ENCODE data around the gene CUL4B. TPM values are rescaled to one million over a fixed set of nuclear protein-coding genes. Genes with fewer than 3 reads are reported as not detected.

Gene CUL4B
- total RNA-seq, 2 donors from 2014 or later = 47.7 to 51.8 TPM

DNA sequence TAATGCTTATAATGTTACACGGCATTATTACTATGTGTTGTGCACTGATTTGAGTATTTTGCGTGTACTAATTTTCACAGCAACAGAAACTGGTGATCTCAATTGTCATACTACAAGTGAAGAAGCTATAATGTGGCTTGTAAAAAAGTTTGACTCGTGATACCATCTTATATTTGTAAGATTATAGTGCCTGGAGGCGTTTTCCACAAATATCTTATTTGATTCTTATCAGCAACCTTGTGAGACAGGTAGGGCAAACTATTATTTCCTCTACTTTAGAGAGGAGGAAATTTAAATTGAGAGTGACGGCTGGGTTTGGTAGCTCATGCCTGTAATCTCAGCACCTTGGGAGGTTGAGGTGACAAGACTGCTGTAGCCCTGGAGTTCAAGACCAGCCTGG is 4.5 kb downstream of the CUL4B start:
- Mint-ChIP-seq H3K36me3 (ENCODE audit: low read depth) (peaks cover 32% of the 10 kb centered on the region), H3K9me3 (peaks cover 26% of the 10 kb centered on the region), H3K4me1 (no peaks in the 10 kb centered on the region), H3K4me3 (no peak overlapping the region), H3K27me3 (ENCODE audit: insufficient read depth) (no peaks in the 10 kb centered on the region), H3K27ac (no peak overlapping the region)
- Histone ChIP-seq H3K27me3 (ENCODE audit: control insufficient read depth, insufficient read depth, low read length, poor library complexity, severe bottlenecking) (no peaks in the 10 kb centered on the region), H3K4me3 (ENCODE audit: low read length) (no peak overlapping the region), H3K36me3 (ENCODE audit: control insufficient read depth, insufficient read depth, low read length) (peaks cover 18% of the 10 kb centered on the region), H3K27ac (ENCODE audit: low read depth, low read length) (no peak overlapping the region), H3K9ac (ENCODE audit: extremely low read depth, low read length, poor library complexity, severe bottlenecking) (no peak overlapping the region), H3K9me3 (ENCODE audit: control insufficient read depth, low read length) (no peaks in the 10 kb centered on the region), H3K4me1 (ENCODE audit: control insufficient read depth, insufficient read depth, low read length) (no peaks in the 10 kb centered on the region)
- TF ChIP-seq CTCF (conservative IDR thresholded peaks at IDR 0.05) = no peak
- no peak for DNase-seq
- WGBS, 2 experiments (ENCODE audit: insufficient coverage in 1 of 2, insufficient read length in 1 of 2) = 100% methylated on average over 1 to 3 of the region's 5 CpGs

GRCh38 chrX:120549483-120550452 is 11.0 kb downstream of the CUL4B start:
- Mint-ChIP-seq H3K4me1 (no peaks in the 10 kb centered on the region), H3K27me3 (ENCODE audit: insufficient read depth) (no peaks in the 10 kb centered on the region), H3K4me3 (no peak overlapping the region), H3K9me3 (peaks cover 18% of the 10 kb centered on the region), H3K36me3 (ENCODE audit: low read depth) (peaks cover 29% of the 10 kb centered on the region), H3K27ac (no peak overlapping the region)
- H3K4me3 ChIP-seq (ENCODE audit: low read length) = no peak overlapping the region
- 93 to 98% methylated on average over 8 to 12 of the region's 12 CpGs for WGBS, 2 experiments (ENCODE audit: insufficient coverage in 1 of 2, insufficient read length in 1 of 2)
- no peaks in the 10 kb centered on the region for H3K9me3 ChIP-seq (ENCODE audit: control insufficient read depth, low read length)
- peaks cover 16% of the 10 kb centered on the region for H3K36me3 ChIP-seq (ENCODE audit: control insufficient read depth, insufficient read depth, low read length)
- H3K9ac ChIP-seq (ENCODE audit: extremely low read depth, low read length, poor library complexity, severe bottlenecking) = no peak overlapping the region
- H3K27me3 ChIP-seq (ENCODE audit: control insufficient read depth, insufficient read depth, low read length, poor library complexity, severe bottlenecking) = no peaks in the 10 kb centered on the region
- no peaks in the 10 kb centered on the region for H3K4me1 ChIP-seq (ENCODE audit: control insufficient read depth, insufficient read depth, low read length)
- no peak overlapping the region for H3K27ac ChIP-seq (ENCODE audit: low read depth, low read length)
- no peak for TF ChIP-seq CTCF (conservative IDR thresholded peaks at IDR 0.05)
- no peak for DNase-seq

GRCh38 chrX:120536061-120536460 is 24.7 kb downstream of the CUL4B start:
- no peak overlapping the region for H3K27ac Mint-ChIP-seq
- Histone ChIP-seq H3K27me3 (ENCODE audit: control insufficient read depth, insufficient read depth, low read length, poor library complexity, severe bottlenecking) (no peaks in the 10 kb centered on the region), H3K36me3 (ENCODE audit: control insufficient read depth, insufficient read depth, low read length) (peaks cover 56% of the 10 kb centered on the region), H3K27ac (ENCODE audit: low read depth, low read length) (no peak overlapping the region), H3K4me1 (ENCODE audit: control insufficient read depth, insufficient read depth, low read length) (no peaks in the 10 kb centered on the region), H3K9me3 (ENCODE audit: control insufficient read depth, low read length) (no peaks in the 10 kb centered on the region), H3K9ac (ENCODE audit: extremely low read depth, low read length, poor library complexity, severe bottlenecking) (no peak overlapping the region), H3K4me3 (ENCODE audit: low read length) (no peak overlapping the region)
- H3K9me3 Mint-ChIP-seq = peaks cover 44% of the 10 kb centered on the region
- DNase-seq = no peak
- H3K27me3 Mint-ChIP-seq (ENCODE audit: insufficient read depth) = no peaks in the 10 kb centered on the region
- H3K4me1 Mint-ChIP-seq = no peaks in the 10 kb centered on the region
- H3K36me3 Mint-ChIP-seq (ENCODE audit: low read depth) = peaks cover 39% of the 10 kb centered on the region
- no peak overlapping the region for H3K4me3 Mint-ChIP-seq
- TF ChIP-seq CTCF (conservative IDR thresholded peaks at IDR 0.05) = no peak
